NCI-H128 (cell line): ENCODE data around the gene ATXN10.

Experiments
- DNase-seq: peaks from one replicate; lab custom pipeline; 2025; ENCODE audit not compliant: unreplicated experiment; lab: John Stamatoyannopoulos, UW

The ATXN10 gene

GRCh38 chr22:45876136-45877035, 204.8 kb downstream of the ATXN10 start:
- DNase-seq, result no peak

GRCh38 chr22:45877036-45877380, 205.4 kb downstream of the ATXN10 start:
- no peak for DNase-seq

- DNase-seq, result no peak
Observed at GRCh38 chr22:45877651-45878050, 206.0 kb downstream of the ATXN10 start.

GRCh38 chr22:45878051-45878781, 206.6 kb downstream of the ATXN10 start:
- DNase-seq, result no peak

- no peak for DNase-seq
Observed at GRCh38 chr22:45878901-45879551, 207.4 kb downstream of the ATXN10 start.

GRCh38 chr22:45879552-45879949, 207.9 kb downstream of the ATXN10 start:
- no peak for DNase-seq

GRCh38 chr22:45880091-45880715, 208.6 kb downstream of the ATXN10 start:
- no peak for DNase-seq

GRCh38 chr22:45880716-45881523, 209.3 kb downstream of the ATXN10 start:
- no peak for DNase-seq

- DNase-seq, result no peak
Observed at GRCh38 chr22:45881524-45881875, 209.9 kb downstream of the ATXN10 start.

GRCh38 chr22:45882881-45883810, 211.5 kb downstream of the ATXN10 start:
- DNase-seq, result no peak

- DNase-seq, result no peak
Observed at GRCh38 chr22:45883811-45884170, 212.2 kb downstream of the ATXN10 start.

GRCh38 chr22:45884201-45885062, 212.8 kb downstream of the ATXN10 start:
- no peak for DNase-seq

- no peak for DNase-seq
Observed at GRCh38 chr22:45885171-45885840, 213.7 kb downstream of the ATXN10 start.

GRCh38 chr22:45885941-45886395, 214.3 kb downstream of the ATXN10 start:
- no peak for DNase-seq

GRCh38 chr22:45886540-45886939, 214.9 kb downstream of the ATXN10 start:
- no peak for DNase-seq

GRCh38 chr22:45887202-45888131, 215.8 kb downstream of the ATXN10 start:
- no peak for DNase-seq
